ENCODE results near the gene CARD10. TPM values are rescaled to one million over a fixed set of nuclear protein-coding genes. Genes with fewer than 3 reads are reported as not detected.
A peak's percentile ranks its signal among the peaks of the same experiment; 100 is the strongest.

Gene CARD10
- total RNA-seq, 1 donor from 2014 or later: 9.9 TPM

DNA sequence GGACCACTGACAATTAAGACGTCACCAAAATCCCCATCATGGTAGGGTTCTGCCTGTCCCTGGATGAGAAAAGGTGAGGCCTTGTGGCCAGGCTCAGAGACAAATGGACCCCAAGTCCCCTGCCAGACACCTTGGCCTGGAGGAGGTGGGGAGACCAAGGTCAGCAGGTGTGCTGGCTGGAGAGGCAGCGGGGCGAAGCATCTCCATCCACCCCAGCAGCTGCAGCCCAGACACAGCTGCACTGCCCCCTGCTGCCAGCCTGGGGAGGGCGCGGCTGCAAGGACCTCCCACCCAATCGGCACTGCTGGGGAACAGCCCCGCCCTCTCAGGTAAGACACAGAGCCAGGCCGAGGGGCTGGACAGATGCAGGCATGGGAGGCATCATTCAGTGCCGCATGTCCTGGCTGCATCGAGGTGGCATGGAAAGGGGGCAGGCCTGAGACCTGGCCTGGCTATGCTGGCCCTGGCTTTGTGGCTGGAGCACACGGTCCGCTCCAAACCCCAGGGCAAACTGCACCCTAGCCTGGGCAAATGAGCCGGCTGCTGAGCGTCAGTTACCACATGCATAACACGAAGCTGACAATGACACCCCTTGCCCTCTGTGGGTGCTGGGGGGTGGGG, 20.8 kb downstream of the CARD10 start:
- DNase-seq (ENCODE audit: extremely low spot score, unreplicated experiment): no peak
- H3K27ac Mint-ChIP-seq: no peak overlapping the region
- peaks cover 2% of the 10 kb centered on the region for H3K36me3 Mint-ChIP-seq
- H3K4me1 Mint-ChIP-seq (ENCODE audit: unreplicated experiment): peaks cover 38% of the 10 kb centered on the region
- TF ChIP-seq, protein P1, sequence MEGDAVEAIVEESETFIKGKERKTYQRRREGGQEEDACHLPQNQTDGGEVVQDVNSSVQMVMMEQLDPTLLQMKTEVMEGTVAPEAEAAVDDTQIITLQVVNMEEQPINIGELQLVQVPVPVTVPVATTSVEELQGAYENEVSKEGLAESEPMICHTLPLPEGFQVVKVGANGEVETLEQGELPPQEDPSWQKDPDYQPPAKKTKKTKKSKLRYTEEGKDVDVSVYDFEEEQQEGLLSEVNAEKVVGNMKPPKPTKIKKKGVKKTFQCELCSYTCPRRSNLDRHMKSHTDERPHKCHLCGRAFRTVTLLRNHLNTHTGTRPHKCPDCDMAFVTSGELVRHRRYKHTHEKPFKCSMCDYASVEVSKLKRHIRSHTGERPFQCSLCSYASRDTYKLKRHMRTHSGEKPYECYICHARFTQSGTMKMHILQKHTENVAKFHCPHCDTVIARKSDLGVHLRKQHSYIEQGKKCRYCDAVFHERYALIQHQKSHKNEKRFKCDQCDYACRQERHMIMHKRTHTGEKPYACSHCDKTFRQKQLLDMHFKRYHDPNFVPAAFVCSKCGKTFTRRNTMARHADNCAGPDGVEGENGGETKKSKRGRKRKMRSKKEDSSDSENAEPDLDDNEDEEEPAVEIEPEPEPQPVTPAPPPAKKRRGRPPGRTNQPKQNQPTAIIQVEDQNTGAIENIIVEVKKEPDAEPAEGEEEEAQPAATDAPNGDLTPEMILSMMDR (conservative IDR thresholded peaks at IDR 0.05): peak; percentile 74
- H3K9me3 Mint-ChIP-seq: no peaks in the 10 kb centered on the region
- no peaks in the 10 kb centered on the region for H3K27me3 Mint-ChIP-seq
- no peak overlapping the region for H3K4me3 Mint-ChIP-seq

DNA sequence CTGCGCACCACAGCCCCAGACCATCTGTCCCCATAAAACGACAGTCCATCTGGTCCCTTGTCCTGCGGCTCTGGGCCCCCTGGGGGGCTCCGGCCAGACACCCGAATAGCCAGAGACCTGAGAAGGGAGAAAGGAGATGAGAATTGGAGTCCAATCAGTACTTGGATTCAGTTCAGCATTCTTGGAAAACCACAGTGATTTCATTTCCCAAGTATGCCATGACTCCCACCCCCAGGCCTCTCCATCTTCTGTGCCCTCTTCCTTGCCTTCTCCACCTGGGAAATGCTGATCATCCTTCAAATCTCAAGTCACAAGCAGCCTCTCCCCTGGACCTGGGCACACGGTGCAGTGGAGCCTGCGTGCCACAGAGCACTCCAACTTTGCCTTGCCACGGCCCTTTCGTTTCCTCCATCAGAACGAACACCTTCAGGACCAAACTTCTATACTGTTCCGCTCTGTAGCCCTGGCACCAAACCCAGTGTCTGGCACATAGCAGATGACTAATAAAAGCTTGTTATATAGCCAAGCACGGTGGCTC, 22.1 kb downstream of the CARD10 start:
- no peaks in the 10 kb centered on the region for H3K27me3 Mint-ChIP-seq
- TF ChIP-seq, protein P1 (conservative IDR thresholded peaks at IDR 0.05): no peak
- peaks cover 4% of the 10 kb centered on the region for H3K36me3 Mint-ChIP-seq
- no peaks in the 10 kb centered on the region for H3K9me3 Mint-ChIP-seq
- peaks cover 36% of the 10 kb centered on the region for H3K4me1 Mint-ChIP-seq (ENCODE audit: unreplicated experiment)
- no peak for DNase-seq (ENCODE audit: extremely low spot score, unreplicated experiment)
- no peak overlapping the region for H3K4me3 Mint-ChIP-seq
- no peak overlapping the region for H3K27ac Mint-ChIP-seq

GRCh38 chr22:37496651-37497050, 22.6 kb downstream of the CARD10 start:
- H3K27me3 Mint-ChIP-seq: no peaks in the 10 kb centered on the region
- peaks cover 4% of the 10 kb centered on the region for H3K36me3 Mint-ChIP-seq
- peaks cover 31% of the 10 kb centered on the region for H3K4me1 Mint-ChIP-seq (ENCODE audit: unreplicated experiment)
- no peak overlapping the region for H3K4me3 Mint-ChIP-seq
- H3K9me3 Mint-ChIP-seq: no peaks in the 10 kb centered on the region
- no peak for DNase-seq (ENCODE audit: extremely low spot score, unreplicated experiment)
- H3K27ac Mint-ChIP-seq: no peak overlapping the region
- TF ChIP-seq, protein P1 (conservative IDR thresholded peaks at IDR 0.05): no peak

DNA sequence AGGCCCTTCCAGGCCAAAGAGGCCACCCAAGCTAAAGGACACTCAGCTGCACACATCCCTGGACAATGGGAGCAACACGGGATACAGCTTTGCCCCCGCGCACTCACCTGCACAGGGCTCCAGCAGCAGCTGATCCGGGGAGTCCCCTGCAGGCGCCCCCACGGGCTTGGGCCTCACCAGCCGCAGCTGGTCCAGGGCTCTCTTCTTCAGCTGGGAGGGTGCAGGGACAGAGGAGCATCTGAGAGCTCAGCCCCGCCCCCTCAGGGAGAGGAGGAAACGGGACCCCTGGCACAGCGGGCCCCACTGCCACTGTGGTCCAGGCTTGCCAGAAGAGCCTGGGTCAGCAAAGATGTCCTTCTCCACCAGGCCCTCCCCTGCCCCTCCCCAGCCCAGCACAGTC, 25.2 kb downstream of the CARD10 start:
- DNase-seq (ENCODE audit: extremely low spot score, unreplicated experiment): no peak
- Mint-ChIP-seq H3K4me1 (ENCODE audit: unreplicated experiment) (peaks cover 21% of the 10 kb centered on the region), H3K27ac (no peak overlapping the region), H3K9me3 (no peaks in the 10 kb centered on the region), H3K27me3 (no peaks in the 10 kb centered on the region), H3K36me3 (peaks cover 11% of the 10 kb centered on the region), H3K4me3 (no peak overlapping the region)
- TF ChIP-seq, protein P1 (conservative IDR thresholded peaks at IDR 0.05): no peak

- H3K4me3 Mint-ChIP-seq: no peak overlapping the region
- no peak overlapping the region for H3K27ac Mint-ChIP-seq
- peaks cover 11% of the 10 kb centered on the region for H3K36me3 Mint-ChIP-seq
- no peaks in the 10 kb centered on the region for H3K27me3 Mint-ChIP-seq
- no peaks in the 10 kb centered on the region for H3K9me3 Mint-ChIP-seq
- peaks cover 17% of the 10 kb centered on the region for H3K4me1 Mint-ChIP-seq (ENCODE audit: unreplicated experiment)
- TF ChIP-seq, protein P1 (conservative IDR thresholded peaks at IDR 0.05): peak; percentile 63
- DNase-seq (ENCODE audit: extremely low spot score, unreplicated experiment): no peak
Observed at GRCh38 chr22:37492428-37493344, 26.5 kb downstream of the CARD10 start.

Measured in type B pancreatic cell (in vitro differentiated cells).